ENCODE measurements around the gene OPN1SW. TPM values are rescaled to one million over a fixed set of nuclear protein-coding genes. Genes with fewer than 3 reads are reported as not detected.

OPN1SW gene
- total and polyA plus RNA-seq, 9 of the 15 experiments (the other 6 are each of a cell fraction or from before 2014, with no cell fraction given) = 0.84 to 1.0 TPM; not detected in 7

GRCh38 chr7:128815289-128815942 is 39.8 kb upstream of the OPN1SW start (continued):
- no peak for TF ChIP-seq ZBTB11 (CRISPR knock-in tag; IDR thresholded peaks at IDR 0.05)
- no peak for TF ChIP-seq VEZF1 (CRISPR knock-in tag; IDR thresholded peaks at IDR 0.05)
- peak in 1 of 2 experiments; percentile 20 for TF ChIP-seq E2F6 (IDR thresholded peaks at IDR 0.05; ENCODE audit: borderline replicate concordance in 1 of 2, extremely low read depth in 1 of 2, insufficient read depth in 1 of 2, insufficient read length in 1 of 2, low read depth in 1 of 2, low read length in 1 of 2, poor library complexity in 1 of 2, severe bottlenecking in 1 of 2)
- 0 out of 2 replicates have a peak, but pooled peaks have one; percentile 10 for TF ChIP-seq EHMT2 (IDR thresholded peaks at IDR 0.05)
- no peak for TF ChIP-seq NFE2L1 (tag; IDR thresholded peaks at IDR 0.05; ENCODE audit: borderline replicate concordance, low read depth)
- TF ChIP-seq U2AF2 (optimal IDR thresholded peaks at IDR 0.05; ENCODE audit: low read depth, low read length) = no peak
- TF ChIP-seq ZNF407 (IDR thresholded peaks at IDR 0.05; ENCODE audit: low read depth) = no peak
- TF ChIP-seq WHSC1 (IDR thresholded peaks at IDR 0.05; ENCODE audit: low read length) = no peak
- TF ChIP-seq ZBTB17 (CRISPR knock-in tag; IDR thresholded peaks at IDR 0.05) = 0 out of 2 replicates have a peak, but pooled peaks have one; percentile 19
- TF ChIP-seq ZNF165 (CRISPR knock-in tag; IDR thresholded peaks at IDR 0.05; ENCODE audit: borderline replicate concordance) = no peak
- TF ChIP-seq POLR2AphosphoS2 (IDR thresholded peaks at IDR 0.05; ENCODE audit: low read length) = peak; percentile 36; the same call in 1 of the 2 replicates
- no peak for TF ChIP-seq ZNF778 (CRISPR knock-in tag; IDR thresholded peaks at IDR 0.05)

Measured in K562 (cell line).